IPS DF 6.9 (cell line): ENCODE data around the gene MED8.
"Not testable (repeated sequence)": the region's sequence is repeated elsewhere in the genome, so short reads cannot be mapped to it uniquely, and the experiment has no call there.

Experiments
- DNase-seq: peaks from one replicate; pipeline ENCODE4 v3.0.0-alpha.2; 2013; ENCODE audit warnings: low read depth, low spot score
- H3K27ac ChIP-seq: one replicate; pipeline ENCODE4 v1.5.1; 2013; ENCODE audit warnings: low read length, control low read depth
- H3K27me3 ChIP-seq: 2 replicates; pipeline ENCODE4 v1.6.1; 2013; ENCODE audit warnings: mild to moderate bottlenecking, low read length; ENCODE audit not compliant: control insufficient read depth, insufficient read depth
- H3K36me3 ChIP-seq: 2 replicates; pipeline ENCODE4 v1.6.1; 2013; ENCODE audit warnings: low read length; ENCODE audit not compliant: control insufficient read depth, insufficient read depth
- H3K4me1 ChIP-seq: 2 replicates; pipeline ENCODE4 v1.6.1; 2013; ENCODE audit warnings: low read length; ENCODE audit not compliant: control insufficient read depth, insufficient read depth
- H3K4me3 ChIP-seq: 2 replicates; pipeline ENCODE4 v1.5.1; 2013; ENCODE audit warnings: mild to moderate bottlenecking, low read length
- H3K9me3 ChIP-seq: 2 replicates; pipeline ENCODE4 v1.6.1; 2013; ENCODE audit warnings: low read length, inconsistent platforms; ENCODE audit not compliant: control insufficient read depth, insufficient read depth
- WGBS: extraction: QIAGEN DNeasy Blood & Tissue Kit; methylation state at CpG from one replicate; pipeline ENCODE4 v1.1.7; 2013; ENCODE audit warnings: mixed read lengths, missing lambda C conversion rate; ENCODE audit not compliant: insufficient read length, insufficient coverage; 5-methylcytosine and 5-hydroxymethylcytosine counted together

The MED8 gene

GRCh38 chr1:43404353-43404752 lies 14.8 kb upstream of the MED8 start:
- H3K9me3 ChIP-seq, result no peaks in the 10 kb centered on the region
- H3K36me3 ChIP-seq, result no peaks in the 10 kb centered on the region
- WGBS, result no CpG with 5 or more reads among the region's 6 CpGs
- DNase-seq, result no peak
- H3K27me3 ChIP-seq, result no peaks in the 10 kb centered on the region
- no peak overlapping the region for H3K27ac ChIP-seq
- H3K4me1 ChIP-seq, result no peaks in the 10 kb centered on the region
- no peak overlapping the region for H3K4me3 ChIP-seq

- no peak for DNase-seq
- WGBS, result no CpG with 5 or more reads among the region's 6 CpGs
- H3K36me3 ChIP-seq, result no peaks in the 10 kb centered on the region
- H3K27ac ChIP-seq, result no peak overlapping the region
- H3K9me3 ChIP-seq, result no peaks in the 10 kb centered on the region
- no peak overlapping the region for H3K4me3 ChIP-seq
- no peaks in the 10 kb centered on the region for H3K4me1 ChIP-seq
- no peaks in the 10 kb centered on the region for H3K27me3 ChIP-seq
Observed at GRCh38 chr1:43402089-43402865, 12.7 kb upstream of the MED8 start.

- WGBS, result no CpG with 5 or more reads among the region's 9 CpGs
- H3K9me3 ChIP-seq, H3K27ac ChIP-seq, H3K36me3 ChIP-seq, H3K4me3 ChIP-seq, H3K27me3 ChIP-seq, DNase-seq, H3K4me1 ChIP-seq: not testable (repeated sequence)
Observed at GRCh38 chr1:43400441-43400840, 10.8 kb upstream of the MED8 start.

DNA sequence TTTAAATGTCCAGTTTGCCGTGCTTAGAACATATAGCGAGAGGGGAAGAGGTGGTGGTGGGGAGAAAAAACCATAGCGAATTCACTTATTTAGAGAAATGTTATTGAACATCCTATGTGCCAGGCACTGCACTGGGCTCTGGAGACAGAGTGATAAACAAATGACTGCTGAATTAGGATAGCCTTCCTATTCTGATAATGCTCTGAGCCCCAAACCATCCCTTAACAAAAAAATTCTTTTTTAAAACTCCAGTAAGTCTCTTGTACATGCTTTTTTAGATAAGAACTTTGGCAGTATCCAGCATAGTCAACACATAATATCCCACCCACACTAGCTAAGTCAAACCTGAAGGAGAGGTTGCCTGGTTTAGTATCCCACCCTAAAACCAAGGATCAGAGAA lies 8.6 kb upstream of the MED8 start:
- Histone ChIP-seq H3K9me3 (no peaks in the 10 kb centered on the region), H3K36me3 (no peaks in the 10 kb centered on the region), H3K27me3 (no peaks in the 10 kb centered on the region), H3K27ac (no peak overlapping the region), H3K4me1 (no peaks in the 10 kb centered on the region), H3K4me3 (no peak overlapping the region)
- DNase-seq, result no peak
- no CpG with 5 or more reads among the region's 3 CpGs for WGBS

- Histone ChIP-seq H3K4me1 (no peaks in the 10 kb centered on the region), H3K4me3 (no peak overlapping the region), H3K27me3 (no peaks in the 10 kb centered on the region), H3K27ac (no peak overlapping the region), H3K9me3 (no peaks in the 10 kb centered on the region), H3K36me3 (no peaks in the 10 kb centered on the region)
- DNase-seq, result no peak
- whole genome bisulfite sequencing, result no CpG with 5 or more reads among the region's 1 CpG
Observed at GRCh38 chr1:43396059-43396458, 6.5 kb upstream of the MED8 start.

DNA sequence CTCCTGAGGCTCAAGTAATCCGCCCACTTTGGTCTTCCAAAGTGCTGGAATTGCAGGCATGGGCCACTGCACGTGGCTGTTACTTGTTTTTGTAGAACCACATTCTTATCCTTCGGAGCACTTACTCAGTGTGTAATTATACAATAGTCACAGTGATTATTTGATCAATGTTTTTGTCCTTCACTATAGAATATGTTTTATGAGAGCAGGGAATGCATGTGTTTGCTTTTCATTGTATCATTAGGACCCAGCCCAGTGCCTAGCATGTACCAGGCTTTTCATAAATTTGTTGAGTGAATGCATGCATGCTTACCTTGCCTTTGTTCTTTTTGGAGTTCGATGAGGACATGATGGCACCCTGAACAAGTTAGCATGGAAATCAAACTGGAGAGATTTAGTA lies 5.9 kb upstream of the MED8 start:
- Histone ChIP-seq H3K36me3 (no peaks in the 10 kb centered on the region), H3K27ac (no peak overlapping the region), H3K9me3 (no peaks in the 10 kb centered on the region), H3K4me3 (no peak overlapping the region), H3K27me3 (no peaks in the 10 kb centered on the region), H3K4me1 (no peaks in the 10 kb centered on the region)
- no peak for DNase-seq
- no CpG with 5 or more reads among the region's 4 CpGs for WGBS

GRCh38 chr1:43392702-43393101 lies 3.1 kb upstream of the MED8 start:
- Histone ChIP-seq H3K36me3 (no peaks in the 10 kb centered on the region), H3K4me1 (no peaks in the 10 kb centered on the region), H3K4me3 (no peak overlapping the region), H3K27me3 (no peaks in the 10 kb centered on the region), H3K9me3 (no peaks in the 10 kb centered on the region), H3K27ac (no peak overlapping the region)
- WGBS, result no CpG with 5 or more reads among the region's 3 CpGs
- DNase-seq, result no peak

DNA sequence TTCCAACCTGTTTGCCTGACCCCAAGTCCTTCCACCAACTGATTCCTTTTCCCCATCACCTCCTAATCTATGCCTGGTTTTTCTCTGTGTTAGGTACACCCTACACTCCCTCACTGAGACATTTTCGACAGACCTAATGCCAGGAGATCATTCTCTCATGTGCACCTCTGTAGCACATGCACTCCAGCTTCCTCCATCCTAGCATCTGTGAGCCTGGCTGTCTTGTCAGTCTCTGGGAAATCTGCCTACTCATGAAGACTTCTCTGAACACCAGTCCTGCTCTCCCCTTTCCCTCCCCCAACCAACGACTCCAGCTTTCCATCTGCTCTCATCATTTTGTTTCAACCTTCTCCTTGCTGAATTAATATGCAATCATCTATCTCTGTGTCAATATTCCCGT lies 987 bp downstream of the MED8 start:
- no peak for DNase-seq
- peaks cover 17% of the 10 kb centered on the region; the same call in 1 of the 2 replicates for H3K36me3 ChIP-seq
- WGBS, result no CpG with 5 or more reads among the region's 3 CpGs
- H3K4me1 ChIP-seq, result no peaks in the 10 kb centered on the region
- H3K9me3 ChIP-seq, result no peaks in the 10 kb centered on the region
- no peak overlapping the region for H3K27ac ChIP-seq
- H3K4me3 ChIP-seq, result no peak overlapping the region
- H3K27me3 ChIP-seq, result no peaks in the 10 kb centered on the region

DNA sequence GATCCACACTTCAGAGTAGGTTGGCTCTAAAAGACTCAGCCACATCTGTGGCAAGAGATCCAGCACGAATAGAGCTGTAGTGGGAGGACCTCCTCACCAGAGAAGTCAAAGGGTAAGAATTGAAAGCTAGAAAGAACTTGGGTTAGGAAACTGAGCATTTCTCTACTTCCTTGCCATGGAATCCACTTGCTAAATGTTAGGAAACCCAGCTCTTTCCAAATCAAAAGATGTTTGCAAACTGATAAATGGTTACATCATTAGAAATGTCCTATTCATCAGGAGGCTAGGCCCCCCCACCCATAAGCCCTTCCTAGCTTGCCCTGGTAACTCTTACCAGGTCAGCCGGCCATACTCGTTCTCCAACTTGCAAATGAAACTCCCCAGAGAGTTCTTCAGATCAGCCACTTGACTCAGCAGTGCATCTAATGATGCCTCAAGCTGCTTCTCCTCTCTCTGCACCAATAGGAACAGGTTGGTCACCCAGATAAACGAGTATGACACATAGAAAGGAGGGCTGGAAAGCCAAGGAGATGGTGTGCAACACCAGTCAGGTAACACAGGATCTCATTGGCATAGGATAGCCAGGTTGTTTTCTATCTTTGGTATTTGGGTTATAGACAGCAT lies 1.5 kb downstream of the MED8 start:
- Histone ChIP-seq H3K4me1 (no peaks in the 10 kb centered on the region), H3K27me3 (no peaks in the 10 kb centered on the region), H3K36me3 (peaks cover 20% of the 10 kb centered on the region; the same call in 1 of the 2 replicates), H3K4me3 (no peak overlapping the region), H3K9me3 (no peaks in the 10 kb centered on the region), H3K27ac (no peak overlapping the region)
- no peak for DNase-seq
- no CpG with 5 or more reads among the region's 4 CpGs for WGBS

- no peaks in the 10 kb centered on the region for H3K9me3 ChIP-seq
- H3K4me1 ChIP-seq, result no peaks in the 10 kb centered on the region
- no peak for DNase-seq
- no CpG with 5 or more reads among the region's 6 CpGs for WGBS
- H3K27ac ChIP-seq, result no peak overlapping the region
- no peak overlapping the region for H3K4me3 ChIP-seq
- H3K36me3 ChIP-seq, result peaks cover 20% of the 10 kb centered on the region; the same call in 1 of the 2 replicates
- H3K27me3 ChIP-seq, result no peaks in the 10 kb centered on the region
Observed at GRCh38 chr1:43386676-43387075, 2.9 kb downstream of the MED8 start.

GRCh38 chr1:43383449-43383848 lies 6.2 kb downstream of the MED8 start:
- no CpG with 5 or more reads among the region's 2 CpGs for WGBS
- H3K36me3 ChIP-seq, result peaks cover 20% of the 10 kb centered on the region; the same call in 1 of the 2 replicates
- H3K27me3 ChIP-seq, result no peaks in the 10 kb centered on the region
- H3K27ac ChIP-seq, result no peak overlapping the region
- no peak overlapping the region for H3K4me3 ChIP-seq
- H3K9me3 ChIP-seq, result no peaks in the 10 kb centered on the region
- no peak for DNase-seq
- H3K4me1 ChIP-seq, result no peaks in the 10 kb centered on the region; the same call in 1 of the 2 replicates
